CD14-positive monocyte (primary cell): ENCODE results near the gene PTPRD. TPM values are rescaled to one million over a fixed set of nuclear protein-coding genes. Genes with fewer than 3 reads are reported as not detected.

Experiments used
- DNase-seq, 3 donors: peaks; one replicate each; pipeline ENCODE4 v3.0.0-alpha.2; 2011 to 2022
- H2AFZ ChIP-seq: 2 replicates; pipeline ENCODE4 v1.6.0; 2012; ENCODE audit warnings: mild to moderate bottlenecking, low read depth, low read length, inconsistent platforms; ENCODE audit not compliant: insufficient read depth, poor library complexity, severe bottlenecking
- H3K27ac ChIP-seq, 2 donors: 1 replicate in 1 of 2; 2 replicates in 1 of 2; pipeline ENCODE4 v1.5.1; 2012 to 2013; ENCODE audit warnings: low read length in 2 of 2, control low read depth in 1 of 2, inconsistent platforms in 1 of 2, low read depth in 1 of 2, mild to moderate bottlenecking in 1 of 2
- H3K27me3 ChIP-seq, 2 donors: one replicate each; pipeline versions ENCODE4 v1.6.0 to v1.6.1; 2011 to 2013; ENCODE audit warnings: low read length in 2 of 2; ENCODE audit not compliant: control insufficient read depth in 2 of 2, insufficient read depth in 2 of 2
- H3K36me3 ChIP-seq, 2 donors: replicated peaks in 1 of 2; 1 replicate in 1 of 2; 2 replicates in 1 of 2; pipeline versions ENCODE4 v1.5.1 to v1.6.1; 2012 to 2013; ENCODE audit warnings: low read length in 2 of 2, control low read depth in 1 of 2, inconsistent platforms in 1 of 2, mild to moderate bottlenecking in 1 of 2; ENCODE audit not compliant: insufficient read depth in 2 of 2, control insufficient read depth in 1 of 2
- H3K4me1 ChIP-seq, 2 donors: 1 replicate in 1 of 2; 2 replicates in 1 of 2; pipeline versions ENCODE4 v1.5.1 to v1.6.1; 2012 to 2013; ENCODE audit warnings: low read length in 2 of 2, control low read depth in 1 of 2, inconsistent platforms in 1 of 2, mild to moderate bottlenecking in 1 of 2, moderate library complexity in 1 of 2; ENCODE audit not compliant: insufficient read depth in 2 of 2, control insufficient read depth in 1 of 2
- H3K4me2 ChIP-seq: replicated peaks from 2 replicates; pipeline ENCODE3; 2012; ENCODE audit warnings: low read length, moderate library complexity, mild to moderate bottlenecking; ENCODE audit not compliant: poor library complexity, severe bottlenecking; ENCODE audit errors: extremely low read depth
- H3K4me3 ChIP-seq, 3 experiments: fragments of 200-600 bp in 1 of 3; sonication (generic) in 1 of 3; replicated peaks in 1 of 3; 1 replicate in 2 of 3; 2 replicates in 1 of 3; pipeline ENCODE4 v1.5.1; 2011 to 2013; ENCODE audit warnings: low read length in 3 of 3, mild to moderate bottlenecking in 3 of 3, control low read depth in 2 of 3, low read depth in 2 of 3, inconsistent platforms in 1 of 3, moderate library complexity in 1 of 3
- H3K79me2 ChIP-seq: 2 replicates; pipeline ENCODE4 v1.6.0; 2012; ENCODE audit warnings: mild to moderate bottlenecking, control low read depth, inconsistent platforms, low read length, moderate library complexity; ENCODE audit not compliant: insufficient read depth
- H3K9ac ChIP-seq: 2 replicates; pipeline ENCODE4 v1.6.0; 2017; ENCODE audit warnings: low read length, mild to moderate bottlenecking; ENCODE audit not compliant: insufficient read depth, poor library complexity, severe bottlenecking
- H3K9me3 ChIP-seq, 2 donors: replicated peaks in 1 of 2; 1 replicate in 1 of 2; 2 replicates in 1 of 2; pipeline versions ENCODE4 v1.5.1 to v1.6.1; 2012 to 2013; ENCODE audit warnings: low read length in 2 of 2, control low read depth in 1 of 2; ENCODE audit not compliant: control insufficient read depth in 1 of 2, insufficient read depth in 1 of 2
- H4K20me1 ChIP-seq: 2 replicates; pipeline ENCODE4 v1.6.0; 2012; ENCODE audit warnings: mild to moderate bottlenecking, low read length, control low read depth, moderate library complexity; ENCODE audit not compliant: insufficient read depth
- H3K27ac Mint-ChIP-seq, 7 donors: one replicate each; pipeline ENCODE4 v1.8.0; 2020; ENCODE audit warnings: mild to moderate bottlenecking in 7 of 7, mixed read lengths in 7 of 7, moderate library complexity in 6 of 7, inconsistent platforms in 2 of 7
- H3K27me3 Mint-ChIP-seq, 3 donors: one replicate each; pipeline ENCODE4 v1.8.0; 2021 to 2022; ENCODE audit warnings: low read depth in 3 of 3, mild to moderate bottlenecking in 3 of 3, mixed read lengths in 3 of 3, moderate library complexity in 3 of 3, inconsistent platforms in 1 of 3
- H3K36me3 Mint-ChIP-seq, 2 donors: one replicate each; pipeline ENCODE4 v1.8.0; 2020; ENCODE audit warnings: mixed read lengths in 2 of 2, inconsistent platforms in 1 of 2, mild to moderate bottlenecking in 1 of 2
- H3K4me1 Mint-ChIP-seq: one replicate; pipeline ENCODE4 v1.8.0; 2020; ENCODE audit warnings: mild to moderate bottlenecking, mixed read lengths
- H3K4me3 Mint-ChIP-seq, 2 donors: one replicate each; pipeline ENCODE4 v1.8.0; 2020; ENCODE audit warnings: mild to moderate bottlenecking in 2 of 2, mixed read lengths in 2 of 2, moderate library complexity in 1 of 2
- H3K9me3 Mint-ChIP-seq, 7 donors: one replicate each; pipeline ENCODE4 v1.8.0; 2020 to 2022; ENCODE audit warnings: mixed read lengths in 7 of 7, mild to moderate bottlenecking in 6 of 7, moderate library complexity in 6 of 7, inconsistent platforms in 2 of 7
- CTCF ChIP-seq: fragments of 200-600 bp; IDR thresholded peaks from one replicate; pipeline ENCODE4 v1.8.0; 2022; ENCODE audit warnings: antibody characterized with exemption, mild to moderate bottlenecking
- WGBS: methylation state at CpG from one replicate; pipeline ENCODE4 v1.1.5; 2013; ENCODE audit warnings: missing lambda C conversion rate; ENCODE audit not compliant: insufficient coverage; 5-methylcytosine and 5-hydroxymethylcytosine counted together
- intact Hi-C, 2 donors: fragments of 100-400 bp; cut with micrococcal nuclease; formaldehyde crosslinking; loops; one replicate each; pipeline versions ENCODE4 v1.15.0 to v1.15.1; 2023
- polyA plus RNA-seq, 3 donors: library from polyadenylated mRNA; depleted of rRNA in 1 of 3; unstranded in 2 of 3; stranded (reverse) in 1 of 3; fragments of 300-500 nt in 2 of 3; fragments of >200 nt in 1 of 3; fragmentation: Illumina TruSeq in 2 of 3; gene quantifications; 1 replicate in 2 of 3; 2 replicates in 1 of 3; pipeline ENCODE4 v1.2.3, GENCODE V29; 2012 to 2021

Gene PTPRD
- polyA plus RNA-seq, 3 donors = not detected

GRCh38 chr9:10443181-10443867, 169.5 kb downstream of the PTPRD start:
- Histone ChIP-seq H3K36me3 (no peaks in the 10 kb centered on the region), H4K20me1 (no peaks in the 10 kb centered on the region), H3K27me3 (no peaks in the 10 kb centered on the region), H3K79me2 (no peaks in the 10 kb centered on the region), H2AFZ (no peak overlapping the region), H3K4me3 (no peak overlapping the region), H3K4me2 (no peak overlapping the region), H3K9me3 (no peaks in the 10 kb centered on the region), H3K27ac (no peak overlapping the region), H3K4me1 (no peaks in the 10 kb centered on the region), H3K9ac (no peak overlapping the region)
- Mint-ChIP-seq H3K27ac (no peak overlapping the region), H3K27me3 (no peaks in the 10 kb centered on the region), H3K36me3 (no peaks in the 10 kb centered on the region), H3K4me1 (no peaks in the 10 kb centered on the region), H3K9me3 (peaks cover 0 to 2% (median 0%) of the 10 kb centered on the region in 7 donors), H3K4me3 (no peak overlapping the region)
- no peak for DNase-seq
- intact Hi-C loops = no loop called here
- TF ChIP-seq CTCF = no peak
- WGBS = no CpG with 5 or more reads among the region's 4 CpGs

- Histone ChIP-seq H4K20me1 (no peaks in the 10 kb centered on the region), H3K79me2 (no peaks in the 10 kb centered on the region), H3K9me3 (no peaks in the 10 kb centered on the region), H2AFZ (no peak overlapping the region), H3K36me3 (no peaks in the 10 kb centered on the region), H3K9ac (no peak overlapping the region), H3K4me2 (no peak overlapping the region), H3K4me1 (no peaks in the 10 kb centered on the region), H3K27ac (no peak overlapping the region), H3K27me3 (no peaks in the 10 kb centered on the region), H3K4me3 (no peak overlapping the region)
- Mint-ChIP-seq H3K27ac (no peak overlapping the region), H3K27me3 (no peaks in the 10 kb centered on the region), H3K4me3 (no peak overlapping the region), H3K9me3 (peaks cover 0 to 2% (median 0%) of the 10 kb centered on the region in 7 donors), H3K4me1 (no peaks in the 10 kb centered on the region), H3K36me3 (no peaks in the 10 kb centered on the region)
- intact Hi-C loops = no loop called here
- WGBS = 71% methylated on average over 4 of the region's 7 CpGs
- no peak for TF ChIP-seq CTCF
- DNase-seq = no peak
These were observed 173.8 kb downstream of the PTPRD start for GRCh38 chr9:10438955-10439354.
